BE2C (cell line): ENCODE data around the gene SLC38A1.

Experiments used
- DNase-seq: peaks from one replicate; pipeline ENCODE4 v3.0.0-alpha.2; 2020
- H3K27me3 ChIP-seq: fragments of 250-450 bp; sonication (Bioruptor Pico); 2 replicates; pipeline ENCODE4 v1.5.1; 2020; ENCODE audit warnings: mild to moderate bottlenecking
- H3K36me3 ChIP-seq: fragments of 250-450 bp; sonication (Bioruptor Pico); 2 replicates; pipeline ENCODE4 v1.5.1; 2020; ENCODE audit warnings: mild to moderate bottlenecking
- H3K4me1 ChIP-seq: fragments of 250-450 bp; sonication (Bioruptor Pico); 2 replicates; pipeline ENCODE4 v1.5.1; 2020
- H3K4me3 ChIP-seq: 2 replicates; pipeline ENCODE4 v1.5.1; 2011; ENCODE audit warnings: low read depth, low read length
- H3K9me3 ChIP-seq: fragments of 250-450 bp; sonication (Bioruptor Pico); 2 replicates; pipeline ENCODE4 v1.5.1; 2020
- TF ChIP-seq, protein P1 (sequence below): IDR thresholded peaks from 2 replicates; pipeline ENCODE4 v1.5.1; 2012; ENCODE audit warnings: mild to moderate bottlenecking, low read depth, low read length

SLC38A1 gene

DNA sequence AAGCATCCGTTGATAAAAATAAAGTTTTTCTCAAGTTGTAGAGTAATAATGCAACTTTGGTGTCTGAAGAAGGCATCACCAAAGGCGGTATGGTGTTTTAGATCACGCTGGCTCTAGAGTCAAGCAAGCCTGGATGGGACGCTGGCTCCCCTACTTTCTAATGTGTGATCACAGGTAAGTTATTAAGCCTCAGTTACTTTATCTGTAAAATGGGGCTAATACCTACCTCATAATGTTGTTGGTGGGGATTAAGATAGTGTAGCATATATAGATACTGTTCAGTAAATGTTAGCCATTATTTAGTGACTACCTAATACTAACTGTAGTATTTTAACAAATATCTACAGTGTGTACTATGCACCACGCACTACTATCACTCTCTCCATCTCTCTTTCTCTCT, 45.8 kb downstream of the SLC38A1 start:
- H3K4me1 ChIP-seq = peaks cover 9% of the 10 kb centered on the region; the same call in 1 of the 2 replicates
- TF ChIP-seq, protein P1, sequence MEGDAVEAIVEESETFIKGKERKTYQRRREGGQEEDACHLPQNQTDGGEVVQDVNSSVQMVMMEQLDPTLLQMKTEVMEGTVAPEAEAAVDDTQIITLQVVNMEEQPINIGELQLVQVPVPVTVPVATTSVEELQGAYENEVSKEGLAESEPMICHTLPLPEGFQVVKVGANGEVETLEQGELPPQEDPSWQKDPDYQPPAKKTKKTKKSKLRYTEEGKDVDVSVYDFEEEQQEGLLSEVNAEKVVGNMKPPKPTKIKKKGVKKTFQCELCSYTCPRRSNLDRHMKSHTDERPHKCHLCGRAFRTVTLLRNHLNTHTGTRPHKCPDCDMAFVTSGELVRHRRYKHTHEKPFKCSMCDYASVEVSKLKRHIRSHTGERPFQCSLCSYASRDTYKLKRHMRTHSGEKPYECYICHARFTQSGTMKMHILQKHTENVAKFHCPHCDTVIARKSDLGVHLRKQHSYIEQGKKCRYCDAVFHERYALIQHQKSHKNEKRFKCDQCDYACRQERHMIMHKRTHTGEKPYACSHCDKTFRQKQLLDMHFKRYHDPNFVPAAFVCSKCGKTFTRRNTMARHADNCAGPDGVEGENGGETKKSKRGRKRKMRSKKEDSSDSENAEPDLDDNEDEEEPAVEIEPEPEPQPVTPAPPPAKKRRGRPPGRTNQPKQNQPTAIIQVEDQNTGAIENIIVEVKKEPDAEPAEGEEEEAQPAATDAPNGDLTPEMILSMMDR = no peak
- DNase-seq = no peak
- no peak overlapping the region for H3K4me3 ChIP-seq
- H3K36me3 ChIP-seq = peaks cover 55% of the 10 kb centered on the region
- no peaks in the 10 kb centered on the region for H3K27me3 ChIP-seq
- H3K9me3 ChIP-seq = no peaks in the 10 kb centered on the region

DNA sequence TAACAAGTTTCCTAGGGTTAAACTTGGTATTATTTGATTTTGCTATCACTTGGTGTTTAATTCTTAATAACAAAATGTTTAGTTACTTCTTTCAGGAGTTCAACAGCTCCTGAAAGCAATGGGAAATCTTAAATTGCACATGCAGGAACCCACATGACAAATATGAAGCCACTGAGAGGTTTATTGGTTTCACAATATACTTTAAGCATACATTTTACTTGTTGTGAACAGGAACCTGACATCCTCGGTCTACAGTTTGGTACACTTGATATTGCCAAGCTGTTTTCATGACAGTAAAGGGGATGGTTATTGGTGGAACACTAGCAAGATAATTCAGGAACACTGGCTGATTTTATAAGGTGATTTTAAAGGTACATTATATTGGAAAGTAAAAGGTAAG, 46.2 kb downstream of the SLC38A1 start:
- Histone ChIP-seq H3K36me3 (peaks cover 52% of the 10 kb centered on the region), H3K4me3 (no peak overlapping the region), H3K27me3 (no peaks in the 10 kb centered on the region), H3K4me1 (peaks cover 9% of the 10 kb centered on the region; the same call in 1 of the 2 replicates), H3K9me3 (no peaks in the 10 kb centered on the region)
- TF ChIP-seq, protein P1 = no peak
- DNase-seq = no peak

DNA sequence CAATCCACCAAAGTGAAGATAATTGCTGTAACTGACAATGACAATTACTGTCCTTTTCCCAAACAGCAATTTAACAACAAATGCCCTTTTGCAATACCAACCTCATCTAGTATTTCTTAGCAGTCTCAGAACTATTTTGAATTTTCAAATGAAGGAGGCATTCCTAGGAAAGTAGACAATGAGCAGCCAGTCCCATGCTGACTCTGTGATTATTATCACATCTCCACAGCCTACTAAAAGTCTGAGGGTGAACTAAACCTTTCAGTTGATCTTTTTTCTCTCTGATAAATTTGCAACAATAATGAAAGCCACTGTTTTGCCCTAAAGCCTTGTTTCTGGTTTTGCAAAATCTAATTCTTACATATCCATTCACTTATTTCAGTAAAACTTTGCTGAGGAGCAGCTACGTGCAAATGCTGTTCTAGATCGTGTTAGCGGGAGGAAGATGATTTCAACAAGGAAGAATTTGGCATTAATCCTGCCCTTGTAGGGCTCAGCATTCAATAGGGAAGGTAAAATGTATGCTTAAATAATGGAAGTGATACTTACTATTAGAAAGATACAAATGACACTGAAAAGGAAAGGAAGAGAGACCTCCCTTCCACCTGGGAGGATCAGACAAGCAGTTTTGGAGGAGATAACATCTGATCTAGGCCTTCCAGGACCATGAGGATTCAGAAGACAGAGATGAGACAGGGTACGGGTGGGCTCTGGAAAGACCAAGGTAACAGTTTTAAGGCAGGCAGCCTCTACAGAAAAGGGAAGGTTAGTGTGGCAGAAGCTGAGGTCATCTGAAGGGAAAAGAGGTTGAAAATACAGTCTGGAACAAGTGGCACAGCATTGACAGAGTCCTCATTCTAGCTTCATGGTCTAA, 47.4 kb downstream of the SLC38A1 start:
- DNase-seq = no peak
- TF ChIP-seq, protein P1 = no peak
- H3K27me3 ChIP-seq = no peaks in the 10 kb centered on the region
- peaks cover 9% of the 10 kb centered on the region; the same call in 1 of the 2 replicates for H3K4me1 ChIP-seq
- no peak overlapping the region for H3K4me3 ChIP-seq
- H3K36me3 ChIP-seq = peaks cover 47% of the 10 kb centered on the region
- H3K9me3 ChIP-seq = no peaks in the 10 kb centered on the region

DNA sequence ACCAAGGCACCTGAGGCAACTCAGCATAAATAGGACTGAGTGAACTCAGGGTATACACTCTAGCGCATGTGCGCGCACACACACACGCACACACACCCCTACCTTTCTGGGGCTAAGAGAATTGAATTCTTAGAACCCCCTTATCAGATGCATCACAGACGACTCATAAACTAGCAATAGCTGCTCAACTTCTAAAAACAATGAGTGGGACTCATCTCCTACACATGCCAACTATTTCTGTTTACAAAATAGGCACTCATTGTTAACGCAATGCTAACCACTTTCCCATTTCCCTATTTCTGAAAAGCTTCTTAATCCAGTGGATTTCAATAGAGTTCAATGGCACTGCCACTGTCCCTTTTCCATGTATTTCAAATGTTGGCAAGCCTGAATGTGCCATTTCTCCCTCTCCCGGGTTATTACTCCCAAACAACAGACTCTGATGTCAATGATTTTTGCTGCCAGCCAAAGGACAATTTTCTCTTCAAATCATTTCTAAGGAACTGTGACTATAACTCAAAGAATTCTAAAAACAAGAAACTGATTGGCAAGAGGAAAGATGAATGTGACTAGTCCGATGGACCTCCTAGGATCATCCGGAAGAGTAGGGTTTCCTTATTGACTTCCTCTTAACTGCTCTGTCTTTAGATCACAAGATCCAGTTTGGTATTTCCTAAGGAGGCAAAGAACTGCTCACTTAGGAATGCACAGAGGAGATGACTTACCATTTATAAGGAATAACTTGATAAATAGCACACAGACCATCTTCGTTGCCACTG, 48.8 kb downstream of the SLC38A1 start:
- DNase-seq = no peak
- peaks cover 40% of the 10 kb centered on the region for H3K36me3 ChIP-seq
- no peaks in the 10 kb centered on the region for H3K9me3 ChIP-seq
- H3K27me3 ChIP-seq = no peaks in the 10 kb centered on the region
- H3K4me3 ChIP-seq = no peak overlapping the region
- TF ChIP-seq, protein P1 = no peak
- peaks cover 9% of the 10 kb centered on the region; the same call in 1 of the 2 replicates for H3K4me1 ChIP-seq

DNA sequence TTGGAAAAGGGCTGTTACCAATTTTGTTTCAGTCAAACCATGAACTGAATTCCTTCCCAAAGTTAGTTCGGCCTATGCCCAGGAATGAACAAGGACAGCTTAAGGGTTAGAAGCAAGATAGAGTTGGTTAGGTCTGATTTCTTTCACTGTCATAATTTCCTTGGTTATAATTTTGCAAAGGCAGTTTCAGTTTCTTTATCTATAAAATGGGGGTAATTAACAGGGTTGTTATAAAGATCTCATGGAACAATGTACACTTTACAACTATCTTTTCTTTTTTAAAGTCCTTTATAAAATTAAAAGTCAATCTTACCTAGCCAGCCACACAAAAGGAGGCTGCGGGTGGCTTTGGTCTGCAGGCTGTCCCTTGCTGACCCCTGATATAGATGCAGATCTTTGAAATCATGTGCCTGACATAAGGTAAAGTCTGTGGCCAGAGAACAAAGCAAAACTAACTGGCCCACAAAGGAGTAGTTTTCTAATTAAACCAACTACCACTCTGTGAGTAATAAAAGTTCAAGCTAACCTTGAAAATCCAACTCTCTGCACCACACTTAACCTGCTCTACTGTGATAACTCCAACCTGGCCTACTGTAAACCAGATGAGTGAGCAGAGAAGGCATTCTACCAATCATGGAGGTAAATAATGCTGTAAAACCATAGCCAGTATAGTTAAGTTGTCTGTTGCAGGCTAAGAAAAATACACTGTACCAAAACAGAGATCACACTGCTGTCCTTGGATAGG, 49.5 kb downstream of the SLC38A1 start:
- TF ChIP-seq, protein P1 = no peak
- peaks cover 9% of the 10 kb centered on the region; the same call in 1 of the 2 replicates for H3K4me1 ChIP-seq
- no peaks in the 10 kb centered on the region for H3K9me3 ChIP-seq
- no peaks in the 10 kb centered on the region for H3K27me3 ChIP-seq
- no peak overlapping the region for H3K4me3 ChIP-seq
- no peak for DNase-seq
- peaks cover 37% of the 10 kb centered on the region for H3K36me3 ChIP-seq
